H1 (cell line): Measurements from ENCODE around the gene KLHL29.

Experiments
- EP300 ChIP-seq, 2 experiments: IDR thresholded peaks; 1 replicate in 1 of 2; 2 replicates in 1 of 2; pipeline ENCODE4 v1.6.1; 2011 to 2012; ENCODE audit warnings: low read depth in 2 of 2, low read length in 2 of 2, mild to moderate bottlenecking in 2 of 2, borderline replicate concordance in 1 of 2, inconsistent platforms in 1 of 2, moderate library complexity in 1 of 2
- HDAC2 ChIP-seq, 2 experiments: fragments of 300-600 bp in 1 of 2; sonication (generic) in 1 of 2; IDR thresholded peaks; 2 replicates each; pipeline ENCODE4 v1.6.1; 2011 to 2012; ENCODE audit warnings: low read depth in 2 of 2, low read length in 2 of 2, mild to moderate bottlenecking in 2 of 2, moderate library complexity in 2 of 2, borderline replicate concordance in 1 of 2, inconsistent platforms in 1 of 2
- TF ChIP-seq, protein P1 (sequence below), 3 experiments: IDR thresholded peaks; 1 replicate in 2 of 3; 2 replicates in 1 of 3; pipeline versions ENCODE4 v1.5.1 to v1.6.1; 2011; ENCODE audit warnings: low read length in 3 of 3, mild to moderate bottlenecking in 3 of 3, inconsistent platforms in 2 of 3, low read depth in 1 of 3, moderate library complexity in 1 of 3; ENCODE audit not compliant: insufficient read depth in 1 of 3; ENCODE audit errors: control extremely low read depth in 1 of 3

DNA sequence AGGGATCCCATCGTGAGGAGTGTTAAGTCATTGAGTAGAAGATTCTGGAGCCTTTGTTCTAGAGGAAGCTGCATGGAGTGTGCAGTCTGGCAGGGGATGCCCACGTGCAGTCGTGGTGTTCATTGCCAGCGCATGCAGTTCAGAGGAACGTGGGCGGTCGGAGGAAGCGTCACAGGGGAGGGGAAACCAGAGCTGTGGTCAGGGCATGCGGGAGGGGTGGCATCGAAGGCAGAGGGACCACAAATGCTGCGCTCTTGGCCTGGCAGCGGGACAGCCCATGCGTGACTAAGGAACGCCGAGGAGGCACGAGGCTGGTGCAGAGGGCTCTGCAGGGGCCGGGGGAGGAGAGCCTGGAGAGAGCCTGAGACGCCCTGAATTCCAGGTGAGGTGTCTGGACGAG lies 141.1 kb downstream of the KLHL29 start:
- TF ChIP-seq HDAC2 (IDR thresholded peaks at IDR 0.05; ENCODE audit: borderline replicate concordance in 1 of 2, low read depth in 2 of 2, low read length in 2 of 2) (no peak), EP300 (IDR thresholded peaks at IDR 0.05; ENCODE audit: borderline replicate concordance in 1 of 2, low read depth in 2 of 2, low read length in 2 of 2) (no peak)
- TF ChIP-seq, protein P1, sequence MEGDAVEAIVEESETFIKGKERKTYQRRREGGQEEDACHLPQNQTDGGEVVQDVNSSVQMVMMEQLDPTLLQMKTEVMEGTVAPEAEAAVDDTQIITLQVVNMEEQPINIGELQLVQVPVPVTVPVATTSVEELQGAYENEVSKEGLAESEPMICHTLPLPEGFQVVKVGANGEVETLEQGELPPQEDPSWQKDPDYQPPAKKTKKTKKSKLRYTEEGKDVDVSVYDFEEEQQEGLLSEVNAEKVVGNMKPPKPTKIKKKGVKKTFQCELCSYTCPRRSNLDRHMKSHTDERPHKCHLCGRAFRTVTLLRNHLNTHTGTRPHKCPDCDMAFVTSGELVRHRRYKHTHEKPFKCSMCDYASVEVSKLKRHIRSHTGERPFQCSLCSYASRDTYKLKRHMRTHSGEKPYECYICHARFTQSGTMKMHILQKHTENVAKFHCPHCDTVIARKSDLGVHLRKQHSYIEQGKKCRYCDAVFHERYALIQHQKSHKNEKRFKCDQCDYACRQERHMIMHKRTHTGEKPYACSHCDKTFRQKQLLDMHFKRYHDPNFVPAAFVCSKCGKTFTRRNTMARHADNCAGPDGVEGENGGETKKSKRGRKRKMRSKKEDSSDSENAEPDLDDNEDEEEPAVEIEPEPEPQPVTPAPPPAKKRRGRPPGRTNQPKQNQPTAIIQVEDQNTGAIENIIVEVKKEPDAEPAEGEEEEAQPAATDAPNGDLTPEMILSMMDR (IDR thresholded peaks at IDR 0.05; ENCODE audit: control extremely low read depth in 1 of 3, insufficient read depth in 1 of 3, low read depth in 1 of 3, low read length in 3 of 3): no peak
